HG03342 (cell line): ENCODE results near the gene GRSF1.
"Not testable (repeated sequence)": the region's sequence is repeated elsewhere in the genome, so short reads cannot be mapped to it uniquely, and the experiment has no call there.

Experiments used
- ATAC-seq: cut with Tn5 transposase; IDR thresholded peaks from one replicate; pipeline ENCODE4 v1.9.1; 2021; ENCODE audit warnings: mild to moderate bottlenecking, moderate library complexity; ENCODE audit not compliant: unreplicated experiment

GRSF1 gene

GRCh38 chr4:70839589-70840093, at the start of gene GRSF1:
GRSF1 (minus strand) TSS chr4:70839890; CDS start chr4:70839827, 63 bp downstream.
- peak; percentile 61 for ATAC-seq

- ATAC-seq, result no peak
Observed at GRCh38 chr4:70885174-70885573, 45.5 kb upstream of the GRSF1 start.

- ATAC-seq, result no peak
Observed at GRCh38 chr4:70880739-70881138, 41.0 kb upstream of the GRSF1 start.

- ATAC-seq, result no peak
Observed at GRCh38 chr4:70877556-70877955, 37.9 kb upstream of the GRSF1 start.

GRCh38 chr4:70874268-70875156, 34.8 kb upstream of the GRSF1 start:
- peak; percentile 83 for ATAC-seq

GRCh38 chr4:70873216-70873615, 33.5 kb upstream of the GRSF1 start:
- no peak for ATAC-seq

GRCh38 chr4:70868778-70869177, 29.1 kb upstream of the GRSF1 start:
- ATAC-seq, result no peak

GRCh38 chr4:70863099-70863790, 23.6 kb upstream of the GRSF1 start:
- peak; percentile 73 for ATAC-seq

GRCh38 chr4:70859066-70859465, 19.4 kb upstream of the GRSF1 start:
- ATAC-seq, result no peak

- ATAC-seq, result no peak
Observed at GRCh38 chr4:70858454-70858853, 18.8 kb upstream of the GRSF1 start.

GRCh38 chr4:70855464-70855863, 15.8 kb upstream of the GRSF1 start:
- no peak for ATAC-seq

- ATAC-seq, result no peak
Observed at GRCh38 chr4:70849291-70849690, 9.6 kb upstream of the GRSF1 start.

- ATAC-seq, result no peak
Observed at GRCh38 chr4:70844180-70844579, 4.5 kb upstream of the GRSF1 start.

GRCh38 chr4:70842761-70843435, 3.2 kb upstream of the GRSF1 start:
- peak; percentile 19 for ATAC-seq

GRCh38 chr4:70841951-70842350, 2.3 kb upstream of the GRSF1 start:
- ATAC-seq, result no peak

GRCh38 chr4:70841211-70841610, 1.5 kb upstream of the GRSF1 start:
- no peak for ATAC-seq

- ATAC-seq, result not testable (repeated sequence)
Observed at GRCh38 chr4:70840631-70841030, 941 bp upstream of the GRSF1 start.

- ATAC-seq, result not testable (repeated sequence)
Observed at GRCh38 chr4:70840137-70840536, 447 bp upstream of the GRSF1 start.

GRCh38 chr4:70838666-70839588, 763 bp downstream of the GRSF1 start:
- ATAC-seq, result peak; percentile 50

GRCh38 chr4:70838204-70838603, 1.5 kb downstream of the GRSF1 start:
- ATAC-seq, result no peak
